Omental fat pad (tissue), 4 donors: ENCODE results near the gene BCAS1. TPM values are rescaled to one million over a fixed set of nuclear protein-coding genes. Genes with fewer than 3 reads are reported as not detected.

ENCODE experiments used
- ATAC-seq: fragments of 150-250 bp; one replicate; pipeline ENCODE4 v1.9.1; 2016; ENCODE audit warnings: mild to moderate bottlenecking, moderate library complexity; ENCODE audit not compliant: low FRiP score
- DNase-seq: peaks from one replicate; pipeline ENCODE4 v3.0.0-alpha.2; 2019; ENCODE audit warnings: low spot score
- CTCF ChIP-seq, 3 donors: fragments of 450-650 bp; IDR thresholded peaks; one replicate each; pipeline ENCODE4 v1.5.1; 2016 to 2017; ENCODE audit warnings: antibody characterized with exemption in 3 of 3, mild to moderate bottlenecking in 3 of 3, moderate library complexity in 2 of 3
- total RNA-seq, 4 donors: library from RNA; depleted of rRNA; stranded (reverse); fragments of >200 nt; gene quantifications; one replicate each; pipeline ENCODE4 v1.1.0, GENCODE V29; 2016

Gene BCAS1
- 1 to 10 TPM in 1 of 4 donors, under 1 TPM in 2, not detected in 1; 0.50 to 2.2 (median 0.56) TPM for total RNA-seq

- DNase-seq (no peak), ATAC-seq (no peak)
- no peak for TF ChIP-seq CTCF (IDR thresholded peaks at IDR 0.05)
Measured at GRCh38 chr20:54070187-54070987, at the start of gene BCAS1. Gene BCAS1, minus strand, starts transcription at chr20:54070594. Its CDS starts 11,876 bp downstream, at chr20:54058718.

- no peak for TF ChIP-seq CTCF (IDR thresholded peaks at IDR 0.05)
- ATAC-seq (no peak), DNase-seq (no peak)
Measured at GRCh38 chr20:54119744-54120143, 49.4 kb upstream of the BCAS1 start.

GRCh38 chr20:54118220-54119001 is 48.0 kb upstream of the BCAS1 start:
- no peak for DNase-seq
- no peak for TF ChIP-seq CTCF (IDR thresholded peaks at IDR 0.05)
- ATAC-seq: no peak

- TF ChIP-seq CTCF (IDR thresholded peaks at IDR 0.05): no peak
- ATAC-seq (no peak), DNase-seq (no peak)
Measured at GRCh38 chr20:54116550-54117235, 46.3 kb upstream of the BCAS1 start.

GRCh38 chr20:54115172-54115854 is 44.9 kb upstream of the BCAS1 start:
- ATAC-seq (no peak), DNase-seq (no peak)
- no peak for TF ChIP-seq CTCF (IDR thresholded peaks at IDR 0.05)

GRCh38 chr20:54114109-54114508 is 43.7 kb upstream of the BCAS1 start:
- no peak for TF ChIP-seq CTCF (IDR thresholded peaks at IDR 0.05)
- DNase-seq (no peak), ATAC-seq (no peak)
